Sigmoid colon (tissue), 7 donors: ENCODE measurements around the gene HMSD. TPM values are rescaled to one million over a fixed set of nuclear protein-coding genes. Genes with fewer than 3 reads are reported as not detected.

ENCODE experiments used
- DNase-seq: peaks from one replicate; pipeline ENCODE4 v3.0.0-alpha.2; 2019
- H3K27ac ChIP-seq, 4 donors: fragments of 200-600 bp; sonication (generic); one replicate each; pipeline ENCODE4 v1.5.1; 2016 to 2019; ENCODE audit warnings: mild to moderate bottlenecking in 1 of 4
- H3K27me3 ChIP-seq, 3 donors: fragments of 200-600 bp; sonication (generic); one replicate each; pipeline ENCODE4 v1.5.1; 2019; ENCODE audit warnings: mild to moderate bottlenecking in 1 of 3
- H3K36me3 ChIP-seq, 4 donors: fragments of 200-600 bp; sonication (generic); one replicate each; pipeline ENCODE4 v1.5.1; 2016 to 2019
- H3K4me1 ChIP-seq, 4 donors: fragments of 200-600 bp; sonication (generic); one replicate each; pipeline ENCODE4 v1.5.1; 2017 to 2019
- H3K4me3 ChIP-seq, 4 donors: fragments of 200-600 bp; sonication (generic); one replicate each; pipeline ENCODE4 v1.5.1; 2017 to 2019; ENCODE audit warnings: mild to moderate bottlenecking in 2 of 4, moderate library complexity in 1 of 4
- H3K9me3 ChIP-seq, 4 donors: fragments of 200-600 bp in 3 of 4; sonication (generic) in 3 of 4; one replicate each; pipeline versions ENCODE4 v1.5.1 to v1.6.1; 2013 to 2019
- CTCF ChIP-seq, 4 experiments: fragments of 450-650 bp in 3 of 4; fragments of 200-600 bp in 1 of 4; IDR thresholded peaks; one replicate each; pipeline ENCODE4 v1.5.1; 2016 to 2019; ENCODE audit warnings: antibody characterized with exemption in 4 of 4, mild to moderate bottlenecking in 3 of 4, moderate library complexity in 2 of 4
- EP300 ChIP-seq, 4 donors: sonication (generic); formaldehyde crosslinking; IDR thresholded peaks; one replicate each; pipeline ENCODE4 v1.6.1; 2017; ENCODE audit warnings: antibody characterized with exemption in 4 of 4
- POLR2A ChIP-seq, 2 donors: fragments of 450-650 bp; IDR thresholded peaks; one replicate each; pipeline ENCODE4 v1.6.1; 2016; ENCODE audit warnings: antibody characterized with exemption in 2 of 2, mild to moderate bottlenecking in 2 of 2, moderate library complexity in 2 of 2
- POLR2AphosphoS5 ChIP-seq, 4 donors: sonication (generic); formaldehyde crosslinking; IDR thresholded peaks; one replicate each; pipeline ENCODE4 v1.6.1; 2017; ENCODE audit warnings: antibody characterized with exemption in 4 of 4
- WGBS, 2 donors: extraction: QIAGEN DNeasy Blood & Tissue Kit; methylation state at CpG; one replicate each; pipeline ENCODE4 v1.1.7; 2013; 5-methylcytosine and 5-hydroxymethylcytosine counted together
- intact Hi-C: fragments of 100-400 bp; cut with DNase I; formaldehyde crosslinking; loops from one replicate; pipeline ENCODE4 v1.15.1; 2023
- polyA plus RNA-seq, 3 donors: library from polyadenylated mRNA; stranded (reverse); fragments of 200-250 nt; gene quantifications; one replicate each; pipeline ENCODE4 v1.2.3, GENCODE V29; 2013
- total RNA-seq, 4 donors: library from RNA; depleted of rRNA; stranded (reverse); fragments of >200 nt; gene quantifications; one replicate each; pipeline ENCODE4 v1.1.0, GENCODE V29; 2016
- donor health status: healthy with polysubstance abuse.
- donor health status: Bipolar disorder and iron deficiency.
- donor health status: healthy.

The HMSD gene
- total and polyA plus RNA-seq, 7 donors = 0.54 TPM; not detected in 6

GRCh38 chr18:63906056-63906455 lies 43.0 kb upstream of the HMSD start:
- H3K27me3 ChIP-seq = no peaks in the 10 kb centered on the region
- DNase-seq = no peak
- 86 to 91% methylated on average over 1 of the region's 1 CpG for WGBS, 2 donors
- no peaks in the 10 kb centered on the region for H3K36me3 ChIP-seq
- no peaks in the 10 kb centered on the region for H3K9me3 ChIP-seq
- no peak overlapping the region for H3K4me3 ChIP-seq
- no peaks in the 10 kb centered on the region for H3K4me1 ChIP-seq
- no peak for TF ChIP-seq EP300 (IDR thresholded peaks at IDR 0.05)
- no peak for TF ChIP-seq POLR2AphosphoS5 (IDR thresholded peaks at IDR 0.05)
- no peak for TF ChIP-seq POLR2A (IDR thresholded peaks at IDR 0.05)
- TF ChIP-seq CTCF (IDR thresholded peaks at IDR 0.05) = no peak
- intact Hi-C loops = no loop called here
- H3K27ac ChIP-seq = no peak overlapping the region

- no peak for TF ChIP-seq EP300 (IDR thresholded peaks at IDR 0.05)
- TF ChIP-seq POLR2A (IDR thresholded peaks at IDR 0.05) = no peak
- no peak for TF ChIP-seq POLR2AphosphoS5 (IDR thresholded peaks at IDR 0.05)
- TF ChIP-seq CTCF (IDR thresholded peaks at IDR 0.05) = no peak
- intact Hi-C loops = no loop called here
- no peak within 1 kb of the TSS for H3K4me3 ChIP-seq
- DNase-seq = no peak
- no peak within 1 kb of the TSS for H3K27ac ChIP-seq
- no peaks in the 10 kb centered on the region for H3K36me3 ChIP-seq
- H3K9me3 ChIP-seq = no peaks in the 10 kb centered on the region
- no peaks in the 10 kb centered on the region for H3K4me1 ChIP-seq
- H3K27me3 ChIP-seq = no peaks in the 10 kb centered on the region
These were observed 41.4 kb upstream of the HMSD start, which contains the start of gene SERPINB10 for GRCh38 chr18:63907664-63908063. TSS of gene SERPINB10 (plus strand) at chr18:63907958. CDS start at chr18:63915511, 7,553 bp downstream.

- Histone ChIP-seq H3K27me3 (no peaks in the 10 kb centered on the region), H3K36me3 (no peaks in the 10 kb centered on the region), H3K4me3 (no peak overlapping the region), H3K9me3 (no peaks in the 10 kb centered on the region), H3K4me1 (no peaks in the 10 kb centered on the region), H3K27ac (no peak overlapping the region)
- 90% methylated on average over 1 of the region's 1 CpG for WGBS, 2 donors
- intact Hi-C loops = no loop called here
- TF ChIP-seq POLR2AphosphoS5 (IDR thresholded peaks at IDR 0.05) (no peak), POLR2A (IDR thresholded peaks at IDR 0.05) (no peak), EP300 (IDR thresholded peaks at IDR 0.05) (no peak), CTCF (IDR thresholded peaks at IDR 0.05) (no peak)
- no peak for DNase-seq
These were observed 40.2 kb upstream of the HMSD start for GRCh38 chr18:63908858-63909257.

GRCh38 chr18:63909870-63910269 lies 39.2 kb upstream of the HMSD start:
- H3K27me3 ChIP-seq = no peaks in the 10 kb centered on the region

More at GRCh38 chr18:63909870-63910269, 39.2 kb upstream of the HMSD start:
- Histone ChIP-seq H3K27ac (no peak overlapping the region), H3K4me3 (no peak overlapping the region), H3K36me3 (no peaks in the 10 kb centered on the region), H3K4me1 (no peaks in the 10 kb centered on the region), H3K9me3 (no peaks in the 10 kb centered on the region)
- DNase-seq = no peak
- no peak for TF ChIP-seq CTCF (IDR thresholded peaks at IDR 0.05)
- TF ChIP-seq POLR2AphosphoS5 (IDR thresholded peaks at IDR 0.05) = no peak
- TF ChIP-seq POLR2A (IDR thresholded peaks at IDR 0.05) = no peak
- TF ChIP-seq EP300 (IDR thresholded peaks at IDR 0.05) = no peak
- intact Hi-C loops = no loop called here
- 45 to 74% methylated on average over 2 of the region's 2 CpGs for WGBS, 2 donors
